Hepatocyte (in vitro differentiated cells): ENCODE results near the gene TSPAN32. TPM values are rescaled to one million over a fixed set of nuclear protein-coding genes. Genes with fewer than 3 reads are reported as not detected.

Experiments
- DNase-seq: peaks from one replicate; pipeline ENCODE4 v3.0.0-alpha.2; 2016; ENCODE audit warnings: low spot score
- H2AFZ ChIP-seq: fragments of 200-600 bp; sonication (generic); 2 replicates; pipeline ENCODE4 v1.6.0; 2016; ENCODE audit warnings: antibody characterized with exemption, mild to moderate bottlenecking
- H3K27ac ChIP-seq: fragments of 200-600 bp; sonication (generic); 2 replicates; pipeline ENCODE4 v1.5.1; 2016; ENCODE audit warnings: mild to moderate bottlenecking
- H3K27me3 ChIP-seq: fragments of 200-600 bp; sonication (generic); 2 replicates; pipeline ENCODE4 v1.6.1; 2016
- H3K36me3 ChIP-seq: fragments of 200-600 bp; sonication (generic); replicated peaks from 2 replicates; pipeline ENCODE4 v1.5.1; 2016; ENCODE audit warnings: low read depth; ENCODE audit not compliant: insufficient read depth
- H3K4me1 ChIP-seq: fragments of 200-600 bp; sonication (generic); 2 replicates; pipeline ENCODE4 v1.5.1; 2016; ENCODE audit warnings: mild to moderate bottlenecking, moderate library complexity; ENCODE audit not compliant: insufficient read depth
- H3K4me2 ChIP-seq: fragments of 200-600 bp; sonication (generic); 2 replicates; pipeline ENCODE4 v1.6.0; 2016
- H3K4me3 ChIP-seq: fragments of 200-600 bp; sonication (generic); 2 replicates; pipeline ENCODE4 v1.5.1; 2016; ENCODE audit warnings: mild to moderate bottlenecking
- H3K79me2 ChIP-seq: fragments of 200-600 bp; sonication (generic); 2 replicates; pipeline ENCODE4 v1.6.0; 2017; ENCODE audit warnings: mild to moderate bottlenecking
- H3K9me2 ChIP-seq: fragments of 200-600 bp; sonication (generic); replicated peaks from 2 replicates; pipeline ENCODE4 v1.6.0; 2017; ENCODE audit warnings: mild to moderate bottlenecking; ENCODE audit not compliant: insufficient read depth
- H3K9me3 ChIP-seq: fragments of 200-600 bp; sonication (generic); 2 replicates; pipeline ENCODE4 v1.5.1; 2016; ENCODE audit warnings: low read depth, mild to moderate bottlenecking
- H4K20me1 ChIP-seq: fragments of 200-600 bp; sonication (generic); 2 replicates; pipeline ENCODE4 v1.6.0; 2016; ENCODE audit warnings: mild to moderate bottlenecking; ENCODE audit not compliant: insufficient read depth, poor library complexity, severe bottlenecking
- CTCF ChIP-seq: fragments of 200-600 bp; sonication (generic); IDR thresholded peaks from 2 replicates; pipeline ENCODE4 v1.5.1; 2016; ENCODE audit warnings: antibody characterized with exemption, mild to moderate bottlenecking; ENCODE audit not compliant: poor library complexity
- EZH2 ChIP-seq: fragments of 200-600 bp; sonication (generic); IDR thresholded peaks from 2 replicates; pipeline ENCODE4 v1.6.1; 2016; ENCODE audit warnings: antibody characterized with exemption, mild to moderate bottlenecking, borderline replicate concordance
- EZH2phosphoT487 ChIP-seq: fragments of 200-600 bp; sonication (generic); IDR thresholded peaks from one replicate; pipeline ENCODE4 v1.6.1; 2018; ENCODE audit warnings: antibody characterized with exemption, mild to moderate bottlenecking, low read depth, moderate library complexity; ENCODE audit not compliant: unreplicated experiment, severe bottlenecking
- WGBS: methylation state at CpG from one replicate; pipeline ENCODE4 v1.1.6; 2016; ENCODE audit warnings: low lambda C conversion rate; ENCODE audit errors: missing lambda C conversion rate; 5-methylcytosine and 5-hydroxymethylcytosine counted together
- polyA plus RNA-seq: library from polyadenylated mRNA; unstranded; fragments of >200 nt; fragmentation: Nextera tagmentation; extraction: Ambion mirVana; gene quantifications from 2 replicates; pipeline ENCODE4 v1.2.1, GENCODE V29; 2016
- total RNA-seq: library from RNA; depleted of rRNA; stranded (reverse); fragments of >200 nt; gene quantifications from 2 replicates; pipeline ENCODE4 v1.2.3, GENCODE V29; 2014

The TSPAN32 gene
- total and polyA plus RNA-seq, 2 experiments from 2014 or later: 1.5 to 4.8 TPM

GRCh38 chr11:2264366-2265053, 37.3 kb upstream of the TSPAN32 start:
- no peak for DNase-seq
- H3K79me2 ChIP-seq: no peaks in the 10 kb centered on the region
- peaks cover 4% of the 10 kb centered on the region for H3K27me3 ChIP-seq
- 91% methylated on average over 22 of the region's 22 CpGs for WGBS
- H3K4me2 ChIP-seq: no peak overlapping the region
- H3K4me1 ChIP-seq: peaks cover 4% of the 10 kb centered on the region
- H4K20me1 ChIP-seq: no peaks in the 10 kb centered on the region
- H3K9me2 ChIP-seq: no peaks in the 10 kb centered on the region
- no peak for TF ChIP-seq EZH2
- no peak overlapping the region for H2AFZ ChIP-seq
- H3K9me3 ChIP-seq: no peaks in the 10 kb centered on the region
- no peak overlapping the region for H3K27ac ChIP-seq
- no peak overlapping the region for H3K4me3 ChIP-seq
- no peaks in the 10 kb centered on the region for H3K36me3 ChIP-seq

- 69% methylated on average over 2 of the region's 2 CpGs for WGBS
- no peak for DNase-seq
- no peak overlapping the region for H3K27ac ChIP-seq
These were observed 36.4 kb upstream of the TSPAN32 start for GRCh38 chr11:2265396-2265795.

GRCh38 chr11:2265854-2266585, 35.8 kb upstream of the TSPAN32 start:
- peaks cover 12% of the 10 kb centered on the region for H3K4me1 ChIP-seq
- H2AFZ ChIP-seq: no peak overlapping the region
- H3K27me3 ChIP-seq: peaks cover 15% of the 10 kb centered on the region
- H3K79me2 ChIP-seq: no peaks in the 10 kb centered on the region
- no peaks in the 10 kb centered on the region for H4K20me1 ChIP-seq
- TF ChIP-seq EZH2 (no peak), CTCF (no peak), EZH2phosphoT487 (no peak)
- no peaks in the 10 kb centered on the region for H3K36me3 ChIP-seq
- H3K4me2 ChIP-seq: no peak overlapping the region
- H3K27ac ChIP-seq: no peak overlapping the region
- H3K9me2 ChIP-seq: no peaks in the 10 kb centered on the region
- no peaks in the 10 kb centered on the region for H3K9me3 ChIP-seq
- 94% methylated on average over 24 of the region's 24 CpGs for WGBS
- H3K4me3 ChIP-seq: no peak overlapping the region
- DNase-seq: no peak

More at GRCh38 chr11:2265396-2265795, 36.4 kb upstream of the TSPAN32 start:
- no peak overlapping the region for H2AFZ ChIP-seq
- H3K79me2 ChIP-seq: no peaks in the 10 kb centered on the region
- H3K36me3 ChIP-seq: no peaks in the 10 kb centered on the region
- no peaks in the 10 kb centered on the region for H3K9me2 ChIP-seq
- no peak for TF ChIP-seq EZH2phosphoT487
- no peak for TF ChIP-seq CTCF
- TF ChIP-seq EZH2: no peak
- no peaks in the 10 kb centered on the region for H4K20me1 ChIP-seq
- H3K27me3 ChIP-seq: peaks cover 9% of the 10 kb centered on the region
- no peak overlapping the region for H3K4me3 ChIP-seq
- peaks cover 9% of the 10 kb centered on the region for H3K4me1 ChIP-seq
- H3K9me3 ChIP-seq: no peaks in the 10 kb centered on the region
- no peak overlapping the region for H3K4me2 ChIP-seq

GRCh38 chr11:2266586-2267305, 35.1 kb upstream of the TSPAN32 start:
- DNase-seq: no peak
- H3K4me3 ChIP-seq: no peak overlapping the region
- TF ChIP-seq CTCF (no peak), EZH2 (no peak), EZH2phosphoT487 (no peak)
- peaks cover 22% of the 10 kb centered on the region for H3K27me3 ChIP-seq
- WGBS: 95% methylated on average over 26 of the region's 26 CpGs
- H3K9me3 ChIP-seq: no peaks in the 10 kb centered on the region
- no peak overlapping the region for H3K27ac ChIP-seq
- H4K20me1 ChIP-seq: no peaks in the 10 kb centered on the region
- H3K4me2 ChIP-seq: no peak overlapping the region
- no peaks in the 10 kb centered on the region for H3K9me2 ChIP-seq
- H2AFZ ChIP-seq: no peak overlapping the region
- no peaks in the 10 kb centered on the region for H3K36me3 ChIP-seq
- peaks cover 12% of the 10 kb centered on the region for H3K4me1 ChIP-seq
- no peaks in the 10 kb centered on the region for H3K79me2 ChIP-seq
